AG04449 (cell line): ENCODE measurements around the gene NTPCR.

ENCODE experiments used
- CTCF ChIA-PET: fragments of 350-600 bp; formaldehyde crosslinking; extraction: SDS; loops from one replicate; lab custom pipeline; 2021; ENCODE audit warnings: antibody characterized with exemption; lab: Yijun Ruan, JAX
- POLR2A ChIA-PET: fragments of 400-600, 350-600 bp; formaldehyde crosslinking; extraction: SDS; loops from one replicate; lab custom pipeline; 2020; ENCODE audit warnings: antibody characterized with exemption, inconsistent platforms; lab: Yijun Ruan, JAX
- DNase-seq: peaks from one replicate; pipeline ENCODE4 v3.0.0-alpha.2; 2010; ENCODE audit warnings: low read depth, low spot score
- H3K4me3 ChIP-seq: 2 replicates; pipeline ENCODE4 v1.5.1; 2011; ENCODE audit warnings: low read depth, mild to moderate bottlenecking, control low read depth, low read length
- TF ChIP-seq, protein P1 (sequence below): IDR thresholded peaks from one replicate; pipeline ENCODE4 v1.5.1; 2011; ENCODE audit warnings: mild to moderate bottlenecking, moderate library complexity, low read length, control low read depth, inconsistent platforms; ENCODE audit not compliant: insufficient read depth; ENCODE audit errors: missing control alignments

NTPCR gene

DNA sequence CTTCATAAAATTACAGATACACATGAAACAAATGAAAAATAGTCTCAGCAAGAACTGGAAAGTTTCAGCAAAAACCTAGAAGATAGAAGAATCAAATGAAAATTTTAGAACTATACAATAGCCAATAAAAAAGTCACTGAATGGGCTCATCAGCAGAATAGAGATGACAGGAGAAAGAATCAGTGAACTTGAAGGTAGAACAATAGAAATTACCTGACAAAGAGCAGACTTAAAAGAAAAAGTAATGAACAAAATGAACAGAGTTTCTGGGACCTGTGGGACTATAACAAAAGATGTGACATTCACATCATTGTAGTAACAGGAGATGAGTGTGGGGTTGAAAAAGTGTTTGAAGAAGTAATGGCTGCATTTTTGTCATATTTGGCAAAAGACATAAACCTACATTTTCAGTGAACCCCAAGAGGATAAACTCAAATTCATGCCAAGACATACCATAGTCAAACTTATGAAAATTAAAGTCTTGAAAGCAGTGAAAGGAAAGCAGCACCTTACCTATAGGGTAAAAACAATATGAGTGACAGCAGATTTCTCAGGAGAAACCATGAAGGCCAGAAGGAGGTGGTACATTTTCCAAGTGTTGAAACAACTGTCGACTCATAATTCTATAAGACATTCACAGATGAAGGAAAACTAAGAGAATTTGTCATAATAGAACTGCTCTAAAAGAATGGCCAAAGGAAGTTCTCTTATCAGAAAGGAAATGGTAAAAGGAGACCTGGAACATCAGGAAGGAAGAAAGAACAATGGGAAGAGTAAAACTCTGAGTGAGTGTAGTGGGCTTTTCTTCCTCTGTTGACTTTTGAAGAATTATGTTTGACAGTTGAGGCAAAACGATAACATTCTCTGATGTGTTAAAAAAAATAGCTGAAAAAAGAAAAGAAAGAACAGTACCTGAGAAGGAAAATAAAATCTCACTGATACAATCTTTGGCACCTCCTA lies 23.5 kb downstream of the NTPCR start:
- no peak for DNase-seq
- POLR2A ChIA-PET = no interaction called here
- no peak overlapping the region for H3K4me3 ChIP-seq
- TF ChIP-seq, protein P1, sequence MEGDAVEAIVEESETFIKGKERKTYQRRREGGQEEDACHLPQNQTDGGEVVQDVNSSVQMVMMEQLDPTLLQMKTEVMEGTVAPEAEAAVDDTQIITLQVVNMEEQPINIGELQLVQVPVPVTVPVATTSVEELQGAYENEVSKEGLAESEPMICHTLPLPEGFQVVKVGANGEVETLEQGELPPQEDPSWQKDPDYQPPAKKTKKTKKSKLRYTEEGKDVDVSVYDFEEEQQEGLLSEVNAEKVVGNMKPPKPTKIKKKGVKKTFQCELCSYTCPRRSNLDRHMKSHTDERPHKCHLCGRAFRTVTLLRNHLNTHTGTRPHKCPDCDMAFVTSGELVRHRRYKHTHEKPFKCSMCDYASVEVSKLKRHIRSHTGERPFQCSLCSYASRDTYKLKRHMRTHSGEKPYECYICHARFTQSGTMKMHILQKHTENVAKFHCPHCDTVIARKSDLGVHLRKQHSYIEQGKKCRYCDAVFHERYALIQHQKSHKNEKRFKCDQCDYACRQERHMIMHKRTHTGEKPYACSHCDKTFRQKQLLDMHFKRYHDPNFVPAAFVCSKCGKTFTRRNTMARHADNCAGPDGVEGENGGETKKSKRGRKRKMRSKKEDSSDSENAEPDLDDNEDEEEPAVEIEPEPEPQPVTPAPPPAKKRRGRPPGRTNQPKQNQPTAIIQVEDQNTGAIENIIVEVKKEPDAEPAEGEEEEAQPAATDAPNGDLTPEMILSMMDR = no peak
- CTCF ChIA-PET = no interaction called here

DNA sequence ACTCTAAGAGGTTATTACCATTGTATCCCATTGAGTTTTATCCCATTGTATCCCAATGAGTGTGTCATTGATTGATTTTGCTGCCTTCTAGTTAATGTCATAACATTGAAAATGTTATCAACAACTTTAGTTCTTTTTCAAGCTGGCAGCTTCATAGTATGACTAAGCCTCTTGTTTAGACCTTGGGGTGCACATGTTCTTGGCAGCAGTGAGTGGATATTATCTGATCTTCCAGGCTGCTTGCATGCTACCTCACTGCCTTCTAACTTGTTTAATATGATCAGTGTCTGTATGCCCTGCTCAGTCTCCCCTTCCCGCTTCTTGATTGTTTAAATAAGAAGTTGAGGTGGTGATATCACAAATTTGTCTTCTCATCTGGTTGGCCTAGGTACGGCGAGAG lies 24.6 kb downstream of the NTPCR start:
- ChIA-PET CTCF (no interaction called here), POLR2A (no interaction called here)
- TF ChIP-seq, protein P1 = no peak
- no peak overlapping the region for H3K4me3 ChIP-seq
- DNase-seq = no peak

DNA sequence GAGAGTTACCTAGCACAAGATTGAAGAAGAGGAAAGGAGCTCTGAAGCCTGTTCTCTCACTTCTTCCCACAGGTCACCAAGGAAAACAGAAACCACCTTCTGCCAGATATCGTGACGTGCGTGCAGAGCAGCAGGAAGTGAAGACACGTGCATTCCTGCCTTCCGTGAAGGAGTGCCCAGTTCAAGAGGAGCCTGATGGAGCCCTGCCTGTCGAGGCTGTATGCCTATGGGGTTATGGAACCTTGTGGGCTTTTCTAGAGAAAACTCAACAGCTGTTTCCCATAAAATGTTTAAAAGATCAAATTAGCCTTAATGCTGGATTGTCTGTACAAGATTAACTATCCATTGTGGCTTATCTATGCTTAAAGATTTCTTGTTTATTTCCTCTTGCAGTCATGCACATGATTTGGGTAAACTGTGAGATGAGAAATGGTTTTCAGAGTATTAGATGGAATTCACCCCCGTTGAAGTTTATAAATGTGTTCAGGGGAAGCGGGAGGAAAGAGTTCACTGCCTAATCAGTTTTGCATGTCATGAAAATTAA lies 27.8 kb downstream of the NTPCR start:
- POLR2A ChIA-PET = no interaction called here
- CTCF ChIA-PET = no interaction called here
- no peak for DNase-seq

DNA sequence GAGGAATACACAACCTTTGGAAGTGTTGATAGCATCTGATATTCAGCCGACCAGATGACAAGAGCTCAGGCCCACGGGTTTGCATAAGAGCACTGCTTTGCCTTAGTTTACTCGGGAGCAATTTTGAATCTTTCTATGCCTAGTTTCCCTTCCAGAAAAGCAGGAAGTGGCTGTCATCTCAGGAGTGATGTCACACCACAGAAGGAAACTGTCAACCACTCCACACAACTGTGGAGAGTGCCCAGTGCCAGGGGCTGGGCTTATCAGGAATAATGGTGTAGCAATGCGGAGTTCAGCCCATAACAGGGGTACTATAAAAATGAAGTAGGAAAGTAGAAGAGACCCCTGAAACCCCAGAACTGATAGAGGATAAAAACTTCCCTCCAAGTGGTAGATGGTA lies 28.4 kb downstream of the NTPCR start:
- ChIA-PET CTCF (no interaction called here), POLR2A (no interaction called here)
- DNase-seq = no peak
- no peak overlapping the region for H3K4me3 ChIP-seq
- TF ChIP-seq, protein P1 = no peak

More for the DNA sequence above, 27.8 kb downstream of the NTPCR start:
- H3K4me3 ChIP-seq = no peak overlapping the region
- TF ChIP-seq, protein P1 = no peak

DNA sequence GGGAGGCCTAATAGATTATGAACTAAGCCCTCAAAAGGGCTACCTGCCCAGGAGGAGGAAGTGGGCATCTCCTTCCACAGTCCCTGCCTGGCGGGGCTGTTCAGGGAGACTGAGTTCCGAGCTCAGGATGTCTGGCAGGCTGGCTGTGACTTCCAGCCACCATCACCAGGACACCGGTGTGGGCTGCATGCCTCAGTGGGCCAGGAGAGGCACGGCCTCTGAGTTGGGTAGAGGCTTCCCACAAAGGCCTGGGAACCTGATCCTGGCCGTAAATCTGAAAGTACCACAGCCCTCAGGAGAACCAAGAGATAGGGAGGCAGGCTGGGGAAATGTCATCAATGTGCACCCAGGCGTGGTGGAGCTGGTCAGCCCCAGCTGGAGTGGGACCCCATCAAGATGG lies 29.1 kb downstream of the NTPCR start:
- TF ChIP-seq, protein P1 = no peak
- no peak overlapping the region for H3K4me3 ChIP-seq
- ChIA-PET POLR2A (no interaction called here), CTCF (no interaction called here)
- no peak for DNase-seq

DNA sequence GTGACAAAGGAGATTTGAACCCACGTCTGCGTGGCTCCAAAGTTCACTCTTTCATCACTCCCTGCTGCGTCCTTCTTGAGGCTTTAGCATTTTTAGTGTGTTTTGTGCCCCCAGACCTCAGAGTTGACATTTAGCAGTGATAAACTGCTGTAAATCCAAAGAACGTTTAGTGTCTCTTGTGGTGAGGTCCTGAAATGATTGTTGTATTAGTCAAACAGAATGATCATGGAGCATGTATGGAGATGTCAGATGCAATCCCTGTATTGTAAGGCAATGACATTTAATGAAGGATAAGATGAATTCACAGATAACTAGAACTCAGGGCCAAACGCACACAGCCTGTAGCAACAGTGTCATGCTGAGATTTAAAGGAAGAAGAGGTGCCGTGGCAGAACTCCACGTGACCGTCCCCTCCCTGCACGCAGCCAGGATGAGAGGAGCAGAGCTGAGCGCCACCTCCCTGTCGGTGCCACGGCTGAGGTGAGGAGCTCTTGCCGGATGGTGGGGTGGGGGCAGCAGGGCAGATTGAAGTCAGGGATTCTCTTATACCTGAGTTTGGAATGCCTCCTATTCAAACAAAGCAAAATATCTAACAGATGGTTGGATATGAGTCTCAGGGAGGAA lies 30.1 kb downstream of the NTPCR start:
- ChIA-PET CTCF (no interaction called here), POLR2A (no interaction called here)
- H3K4me3 ChIP-seq = no peak overlapping the region
- TF ChIP-seq, protein P1 = no peak
- DNase-seq = no peak
